ENCODE data around the gene RNU6-9.

GRCh38 chr19:924553-925086 is 31.3 kb downstream of the RNU6-9 start:
- TF ChIP-seq CTCF (IDR thresholded peaks at IDR 0.05) (no peak), EZH2 (IDR thresholded peaks at IDR 0.05) (no peak)
